Caco-2 (cell line): ENCODE results near the gene PARD3B. TPM values are rescaled to one million over a fixed set of nuclear protein-coding genes. Genes with fewer than 3 reads are reported as not detected.

Experiments
- BruUV-seq: library from RNA; stranded (reverse); fragments of 400-500 nt; replicated peaks from 2 replicates; lab custom pipeline; 2021; lab: Mats Ljungman, UMichigan
- CTCF ChIA-PET: fragments of 300-600 bp; sonication (Branson Sonifier 250); formaldehyde crosslinking; loops from one replicate; lab custom pipeline; 2022; ENCODE audit warnings: antibody characterized with exemption; lab: Charles Lee
- POLR2A ChIA-PET: fragments of 300-600 bp; sonication (Branson Sonifier 250); formaldehyde crosslinking; loops from one replicate; lab custom pipeline; 2022; ENCODE audit warnings: antibody characterized with exemption; lab: Charles Lee
- DNase-seq, 2 experiments: peaks; one replicate each; pipeline versions ENCODE4 v3.0.0 to v3.0.0-alpha.2; 2020 to 2022
- H3K27me3 ChIP-seq: replicated peaks from 2 replicates; pipeline ENCODE4 v1.6.0; 2011; ENCODE audit warnings: low read length; ENCODE audit not compliant: control insufficient read depth, insufficient read depth
- H3K36me3 ChIP-seq: 2 replicates; pipeline ENCODE4 v1.5.1; 2011; ENCODE audit warnings: low read length; ENCODE audit not compliant: control insufficient read depth, insufficient read depth
- H3K4me1 ChIP-seq: fragments of 250-450 bp; sonication (Bioruptor Pico); 2 replicates; pipeline ENCODE4 v1.5.1; 2020; ENCODE audit warnings: mild to moderate bottlenecking
- H3K4me3 ChIP-seq: 2 replicates; pipeline ENCODE4 v1.5.1; 2011; ENCODE audit warnings: low read depth, mild to moderate bottlenecking, control low read depth, low read length
- H3K9me3 ChIP-seq: fragments of 250-450 bp; sonication (Bioruptor Pico); 2 replicates; pipeline ENCODE4 v1.5.1; 2020; ENCODE audit warnings: mild to moderate bottlenecking, moderate library complexity
- H3K27ac Mint-ChIP-seq: one replicate; pipeline ENCODE4 v1.8.0; 2022; ENCODE audit warnings: mixed read lengths; ENCODE audit not compliant: unreplicated experiment
- H3K27me3 Mint-ChIP-seq: one replicate; pipeline ENCODE4 v1.8.0; 2022; ENCODE audit warnings: mixed read lengths; ENCODE audit not compliant: insufficient read depth, unreplicated experiment
- H3K36me3 Mint-ChIP-seq: one replicate; pipeline ENCODE4 v1.8.0; 2022; ENCODE audit warnings: mild to moderate bottlenecking, mixed read lengths; ENCODE audit not compliant: insufficient read depth, unreplicated experiment
- H3K4me1 Mint-ChIP-seq: one replicate; pipeline ENCODE4 v1.8.0; 2022; ENCODE audit warnings: low read depth, mixed read lengths; ENCODE audit not compliant: unreplicated experiment
- H3K4me3 Mint-ChIP-seq: one replicate; pipeline ENCODE4 v1.8.0; 2022; ENCODE audit warnings: mild to moderate bottlenecking, moderate library complexity, mixed read lengths; ENCODE audit not compliant: unreplicated experiment
- H3K9me3 Mint-ChIP-seq: one replicate; pipeline ENCODE4 v1.8.0; 2022; ENCODE audit warnings: mixed read lengths; ENCODE audit not compliant: unreplicated experiment
- intact Hi-C: fragments of 100-400 bp; cut with micrococcal nuclease; formaldehyde crosslinking; loops from one replicate; pipeline ENCODE4 v1.10.0; 2022; ENCODE audit not compliant: unreplicated experiment
- total RNA-seq: library from RNA; stranded (reverse); gene quantifications from 2 replicates; pipeline ENCODE4 v1.2.3, GENCODE V29; 2022
- TF ChIP-seq, protein P1 (sequence below), 2 experiments: fragments of 200-600 bp in 1 of 2; IDR thresholded peaks; 1 replicate in 1 of 2; 2 replicates in 1 of 2; pipeline versions ENCODE4 v1.5.1 to v1.8.0; 2011 to 2022; ENCODE audit warnings: antibody characterized with exemption in 1 of 2, control low read depth in 1 of 2, inconsistent platforms in 1 of 2, low read depth in 1 of 2, low read length in 1 of 2, mild to moderate bottlenecking in 1 of 2, moderate library complexity in 1 of 2; ENCODE audit not compliant: insufficient read depth in 1 of 2, severe bottlenecking in 1 of 2, unreplicated experiment in 1 of 2

The PARD3B gene
- total RNA-seq, 1 experiment from 2014 or later: 68.9 TPM

DNA sequence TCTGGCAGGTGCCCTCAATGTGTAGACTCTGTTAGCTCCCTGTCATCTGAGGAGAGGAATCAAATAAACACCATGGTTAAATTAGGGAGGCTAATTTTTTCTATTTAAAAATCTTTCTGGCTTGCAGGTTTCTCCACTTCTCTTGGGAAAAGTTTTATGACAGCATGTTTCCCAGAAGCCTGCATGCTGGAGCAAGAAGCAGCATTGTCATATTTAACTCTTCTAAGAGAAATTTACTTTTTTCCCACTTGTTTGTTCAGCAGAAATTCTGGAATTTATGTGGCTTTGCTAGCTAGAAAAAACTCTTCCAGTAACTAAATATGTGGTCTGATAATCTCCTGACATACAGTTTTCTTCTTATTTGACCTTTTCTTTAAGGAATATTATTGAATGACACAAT is 230.5 kb downstream of the PARD3B start:
- H3K27me3 ChIP-seq: no peaks in the 10 kb centered on the region
- H3K27me3 Mint-ChIP-seq: no peaks in the 10 kb centered on the region
- intact Hi-C loops: no loop called here
- no peaks in the 10 kb centered on the region for H3K9me3 ChIP-seq
- no TSS peak for BruUV-seq
- TF ChIP-seq, protein P1, sequence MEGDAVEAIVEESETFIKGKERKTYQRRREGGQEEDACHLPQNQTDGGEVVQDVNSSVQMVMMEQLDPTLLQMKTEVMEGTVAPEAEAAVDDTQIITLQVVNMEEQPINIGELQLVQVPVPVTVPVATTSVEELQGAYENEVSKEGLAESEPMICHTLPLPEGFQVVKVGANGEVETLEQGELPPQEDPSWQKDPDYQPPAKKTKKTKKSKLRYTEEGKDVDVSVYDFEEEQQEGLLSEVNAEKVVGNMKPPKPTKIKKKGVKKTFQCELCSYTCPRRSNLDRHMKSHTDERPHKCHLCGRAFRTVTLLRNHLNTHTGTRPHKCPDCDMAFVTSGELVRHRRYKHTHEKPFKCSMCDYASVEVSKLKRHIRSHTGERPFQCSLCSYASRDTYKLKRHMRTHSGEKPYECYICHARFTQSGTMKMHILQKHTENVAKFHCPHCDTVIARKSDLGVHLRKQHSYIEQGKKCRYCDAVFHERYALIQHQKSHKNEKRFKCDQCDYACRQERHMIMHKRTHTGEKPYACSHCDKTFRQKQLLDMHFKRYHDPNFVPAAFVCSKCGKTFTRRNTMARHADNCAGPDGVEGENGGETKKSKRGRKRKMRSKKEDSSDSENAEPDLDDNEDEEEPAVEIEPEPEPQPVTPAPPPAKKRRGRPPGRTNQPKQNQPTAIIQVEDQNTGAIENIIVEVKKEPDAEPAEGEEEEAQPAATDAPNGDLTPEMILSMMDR (IDR thresholded peaks at IDR 0.05; ENCODE audit: insufficient read depth in 1 of 2, low read depth in 1 of 2, low read length in 1 of 2, severe bottlenecking in 1 of 2, unreplicated experiment in 1 of 2): no peak
- H3K27ac Mint-ChIP-seq: no peak overlapping the region
- peaks cover 9% of the 10 kb centered on the region for H3K4me1 Mint-ChIP-seq
- POLR2A ChIA-PET: no interaction called here
- CTCF ChIA-PET: no interaction called here
- H3K4me1 ChIP-seq: 0 out of 2 replicates have a peak, but pooled peaks cover 3% of the 10 kb centered on the region
- no peak overlapping the region for H3K4me3 ChIP-seq
- no peaks in the 10 kb centered on the region for H3K36me3 ChIP-seq
- no peak for DNase-seq
- no peaks in the 10 kb centered on the region for H3K36me3 Mint-ChIP-seq
- no peak overlapping the region for H3K4me3 Mint-ChIP-seq
- H3K9me3 Mint-ChIP-seq: no peaks in the 10 kb centered on the region

DNA sequence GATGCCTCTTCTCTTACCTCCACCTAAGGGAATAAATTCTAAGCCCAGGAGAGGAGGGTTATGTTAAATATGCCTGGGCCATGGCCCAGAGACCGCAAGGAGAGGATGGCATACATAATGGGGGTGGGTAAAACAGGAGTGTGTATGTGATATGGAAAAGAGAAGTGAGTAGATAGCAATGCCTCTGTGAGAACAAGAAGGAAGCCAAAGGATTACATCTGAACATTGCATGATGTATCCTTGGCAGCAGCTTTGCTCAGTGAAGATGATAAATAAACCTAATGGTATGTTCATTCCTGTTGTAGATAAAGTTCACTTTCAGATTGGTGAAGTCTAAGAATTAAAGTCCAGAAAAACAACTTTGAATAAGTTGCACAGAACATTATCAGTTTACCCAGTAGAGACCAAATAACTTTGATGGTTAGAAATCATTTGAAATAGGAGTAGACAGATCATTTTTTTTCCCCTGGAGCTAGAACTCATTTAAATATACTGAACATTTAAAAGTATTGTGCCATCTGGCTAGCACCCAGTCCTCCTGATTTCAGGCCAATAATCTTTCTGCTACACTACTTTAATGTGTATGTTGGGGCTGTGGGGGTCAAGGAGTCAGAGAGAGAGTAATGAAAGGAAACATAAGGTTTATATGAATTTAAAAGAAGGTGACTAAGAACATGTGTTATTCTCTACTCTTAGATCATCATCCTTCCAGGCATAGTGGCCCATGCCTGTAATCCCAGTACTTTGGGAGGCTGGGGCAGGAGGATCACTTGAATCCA is 231.7 kb downstream of the PARD3B start:
- TF ChIP-seq, protein P1 (IDR thresholded peaks at IDR 0.05; ENCODE audit: insufficient read depth in 1 of 2, low read depth in 1 of 2, low read length in 1 of 2, severe bottlenecking in 1 of 2, unreplicated experiment in 1 of 2): no peak
- H3K36me3 ChIP-seq: no peaks in the 10 kb centered on the region
- Mint-ChIP-seq H3K4me3 (no peak overlapping the region), H3K9me3 (no peaks in the 10 kb centered on the region), H3K27me3 (no peaks in the 10 kb centered on the region), H3K36me3 (no peaks in the 10 kb centered on the region), H3K27ac (peak overlapping the region; percentile 13), H3K4me1 (peaks cover 7% of the 10 kb centered on the region)
- CTCF ChIA-PET: no interaction called here
- no peak overlapping the region for H3K4me3 ChIP-seq
- POLR2A ChIA-PET: no interaction called here
- intact Hi-C loops: no loop called here
- H3K9me3 ChIP-seq: no peaks in the 10 kb centered on the region
- no peaks in the 10 kb centered on the region for H3K4me1 ChIP-seq
- no TSS peak for BruUV-seq
- DNase-seq: no peak
- H3K27me3 ChIP-seq: no peaks in the 10 kb centered on the region

DNA sequence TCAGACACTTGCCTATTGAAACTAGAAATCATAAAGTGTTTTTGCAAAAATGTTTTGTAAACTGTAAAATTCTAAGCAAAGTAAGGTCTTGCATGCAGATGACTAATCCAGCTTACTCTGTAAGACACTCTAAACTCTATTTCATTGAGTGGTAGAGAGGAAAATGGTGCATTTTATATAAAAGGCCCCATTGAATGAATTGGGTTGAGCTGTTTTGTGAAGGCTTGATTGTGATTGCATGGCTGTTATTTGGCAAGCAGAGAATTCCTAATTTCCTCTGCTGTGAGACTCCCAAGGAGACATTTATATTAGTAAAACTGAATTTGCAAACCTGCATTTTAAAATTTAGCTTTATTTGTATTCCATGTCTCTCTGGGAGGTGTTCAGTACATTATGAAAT is 234.5 kb downstream of the PARD3B start:
- Mint-ChIP-seq H3K27me3 (no peaks in the 10 kb centered on the region), H3K27ac (no peak overlapping the region), H3K36me3 (no peaks in the 10 kb centered on the region), H3K4me1 (no peaks in the 10 kb centered on the region), H3K4me3 (no peak overlapping the region), H3K9me3 (no peaks in the 10 kb centered on the region)
- TF ChIP-seq, protein P1 (IDR thresholded peaks at IDR 0.05; ENCODE audit: insufficient read depth in 1 of 2, low read depth in 1 of 2, low read length in 1 of 2, severe bottlenecking in 1 of 2, unreplicated experiment in 1 of 2): no peak
- ChIA-PET CTCF (no interaction called here), POLR2A (no interaction called here)
- H3K4me3 ChIP-seq: no peak overlapping the region
- no peaks in the 10 kb centered on the region for H3K9me3 ChIP-seq
- BruUV-seq: no TSS peak
- no peak for DNase-seq
- no peaks in the 10 kb centered on the region for H3K27me3 ChIP-seq
- no peaks in the 10 kb centered on the region for H3K36me3 ChIP-seq
- no peaks in the 10 kb centered on the region for H3K4me1 ChIP-seq
- intact Hi-C loops: no loop called here
